Left cardiac atrium (tissue), 4 donors: ENCODE results near the gene PPAN. TPM values are rescaled to one million over a fixed set of nuclear protein-coding genes. Genes with fewer than 3 reads are reported as not detected.

Experiments used
- ATAC-seq, 2 donors: fragments of 200-7000 bp; cut with Tn5 transposase; one replicate each; pipeline ENCODE4 v1.9.1; 2020; ENCODE audit warnings: mild to moderate bottlenecking in 2 of 2, moderate library complexity in 2 of 2
- DNase-seq: peaks from one replicate; pipeline ENCODE4 v3.0.0-alpha.2; 2020
- intact Hi-C, 2 donors: fragments of 100-400 bp; cut with DNase I; formaldehyde crosslinking; loops; one replicate each; pipeline versions ENCODE4 v1.14.1 to v1.15.1; 2022 to 2023
- total RNA-seq, 2 donors: library from RNA; stranded (reverse); fragmentation: NEBNext Ultra II Directional; extraction: Animal tissue kit (Norgen Biotek cat#: 25700); gene quantifications; one replicate each; pipeline ENCODE4 v1.2.1, GENCODE V29; 2021
- donor health status: DM: no; HTN: yes; CAD: no.
- donor health status: DM: no; HTN: yes; CAD: no; lungs with severe emphysema.
- donor health status: DM: yes; HTN: yes; CAD: no.
- donor health status: Dilated cardiomyopathy.

The PPAN gene
- total RNA-seq, 2 donors from 2014 or later = 23.6 to 38.9 TPM

DNA sequence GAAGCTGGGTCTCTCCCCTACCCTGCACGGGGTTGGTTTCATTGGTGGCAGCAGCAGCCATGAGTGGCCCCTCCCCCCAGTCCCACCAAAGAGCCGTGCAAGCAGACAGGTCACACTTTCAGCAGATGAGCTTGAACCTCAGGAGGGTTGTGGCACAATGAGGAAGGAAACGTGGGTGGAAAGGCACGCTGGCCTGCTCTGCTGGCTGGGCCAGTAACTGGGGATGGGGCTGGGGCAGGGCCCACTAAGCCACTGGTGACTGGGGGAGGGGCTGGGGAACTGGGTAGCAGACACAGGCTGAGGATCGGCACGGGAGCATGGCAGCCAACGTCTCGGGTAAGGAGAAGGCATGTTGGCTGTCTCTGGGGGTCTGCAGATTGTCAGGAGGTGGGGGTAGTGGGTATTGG lies 5.2 kb downstream of the PPAN start, which contains the start of gene P2RY11:
P2RY11 (plus strand) TSS at position 289 of the 407 bp plus-strand sequence; CDS start at position 318, 29 bp downstream.
- DNase-seq (no peak), ATAC-seq (no peak)
- intact Hi-C loops = no loop called here

DNA sequence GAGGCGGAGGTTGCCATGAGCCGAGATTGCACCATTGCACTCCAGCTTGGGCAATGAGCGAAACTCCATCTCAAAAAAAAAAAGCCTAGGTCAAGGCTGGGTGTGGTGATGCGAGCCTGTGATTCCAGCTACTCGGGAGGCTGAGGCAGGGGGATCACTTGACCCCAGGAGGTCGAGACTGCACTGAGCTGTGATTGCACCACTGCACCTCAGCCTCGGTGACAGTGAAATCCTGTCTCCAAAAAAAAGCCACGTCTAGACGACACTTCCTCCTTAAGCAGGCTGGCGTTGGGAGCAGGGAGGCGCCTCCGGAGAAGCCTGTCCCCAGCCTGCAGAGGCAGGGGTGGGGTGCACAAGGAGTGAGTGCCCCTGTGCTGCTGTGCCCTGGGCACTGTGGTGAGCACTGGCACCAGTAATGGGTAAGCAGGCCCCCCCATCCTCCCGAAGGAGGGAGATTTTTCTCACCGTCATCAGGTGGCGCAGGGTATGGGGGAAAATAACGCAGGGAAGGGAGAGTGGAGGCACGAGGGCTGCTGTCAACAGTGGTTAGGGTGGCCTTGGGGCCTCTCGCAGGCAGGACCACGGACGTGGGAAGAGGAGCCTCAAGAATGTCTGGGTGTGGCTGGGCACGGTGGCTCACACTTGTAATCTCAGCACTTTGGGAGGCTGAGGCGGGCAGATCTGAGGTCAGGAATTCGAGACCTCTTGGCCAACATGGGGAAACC lies 6.0 kb downstream of the PPAN start:
- DNase-seq = no peak
- intact Hi-C loops = no loop called here
- peak in 1 of 2 donors; percentile 7 for ATAC-seq

DNA sequence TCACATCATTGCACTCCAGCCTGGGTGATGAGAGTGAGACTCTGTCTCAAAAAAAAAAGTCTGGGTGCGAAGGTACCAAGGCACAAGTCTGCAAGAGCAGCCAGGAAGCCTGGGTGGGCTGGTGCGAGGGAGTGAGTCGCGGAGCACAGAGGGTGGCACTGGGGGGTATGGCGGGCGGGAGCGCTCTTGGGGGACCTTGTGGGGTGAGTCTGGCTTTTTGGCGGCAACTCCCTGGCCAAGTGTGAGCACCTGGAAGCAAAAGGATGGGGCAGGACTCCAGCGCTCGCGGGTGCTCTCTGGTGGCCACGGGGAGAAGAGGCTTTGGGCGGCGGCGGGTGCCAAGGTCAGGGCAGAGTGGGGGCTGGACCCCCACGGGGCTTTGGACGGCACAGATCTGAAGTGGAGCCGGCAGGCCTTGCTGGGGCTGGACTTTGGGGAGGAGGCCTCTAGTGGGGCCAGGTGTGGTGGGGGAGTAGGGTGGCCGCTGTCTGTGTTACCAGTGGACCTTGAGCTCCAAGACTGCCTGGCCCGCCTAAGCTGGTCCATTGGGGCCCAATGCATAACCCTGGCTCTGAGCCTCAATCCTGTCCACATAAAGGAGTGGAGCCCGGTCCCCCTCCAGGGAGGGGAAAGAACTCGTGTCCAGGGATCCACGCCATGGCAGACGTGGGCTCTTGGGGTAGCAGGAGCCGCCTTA lies 6.9 kb downstream of the PPAN start:
- DNase-seq (no peak), ATAC-seq (peak; percentile 30 to 38)
- intact Hi-C loops = no loop called here

GRCh38 chr19:10113592-10113963 lies 7.4 kb downstream of the PPAN start:
- intact Hi-C loops = no loop called here
- DNase-seq (no peak), ATAC-seq (peak; percentile 1)

DNA sequence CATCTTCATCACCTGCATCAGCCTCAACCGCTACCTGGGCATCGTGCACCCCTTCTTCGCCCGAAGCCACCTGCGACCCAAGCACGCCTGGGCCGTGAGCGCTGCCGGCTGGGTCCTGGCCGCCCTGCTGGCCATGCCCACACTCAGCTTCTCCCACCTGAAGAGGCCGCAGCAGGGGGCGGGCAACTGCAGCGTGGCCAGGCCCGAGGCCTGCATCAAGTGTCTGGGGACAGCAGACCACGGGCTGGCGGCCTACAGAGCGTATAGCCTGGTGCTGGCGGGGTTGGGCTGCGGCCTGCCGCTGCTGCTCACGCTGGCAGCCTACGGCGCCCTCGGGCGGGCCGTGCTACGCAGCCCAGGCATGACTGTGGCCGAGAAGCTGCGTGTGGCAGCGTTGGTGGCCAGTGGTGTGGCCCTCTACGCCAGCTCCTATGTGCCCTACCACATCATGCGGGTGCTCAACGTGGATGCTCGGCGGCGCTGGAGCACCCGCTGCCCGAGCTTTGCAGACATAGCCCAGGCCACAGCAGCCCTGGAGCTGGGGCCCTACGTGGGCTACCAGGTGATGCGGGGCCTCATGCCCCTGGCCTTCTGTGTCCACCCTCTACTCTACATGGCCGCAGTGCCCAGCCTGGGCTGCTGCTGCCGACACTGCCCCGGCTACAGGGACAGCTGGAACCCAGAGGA lies 7.9 kb downstream of the PPAN start:
- ATAC-seq = peak in 1 of 2 donors; percentile 1
- DNase-seq = no peak
- intact Hi-C loops = no loop called here

- ATAC-seq = no peak
- intact Hi-C loops = no loop called here
Measured at GRCh38 chr19:10114651-10115391, 8.7 kb downstream of the PPAN start.

GRCh38 chr19:10115392-10116084 lies 9.4 kb downstream of the PPAN start:
- no peak for DNase-seq
- ATAC-seq = no peak
- intact Hi-C loops = no loop called here

More at GRCh38 chr19:10114651-10115391, 8.7 kb downstream of the PPAN start:
- no peak for DNase-seq

GRCh38 chr19:10116085-10116865 lies 10.1 kb downstream of the PPAN start:
- DNase-seq (no peak), ATAC-seq (no peak)
- intact Hi-C loops = no loop called here

DNA sequence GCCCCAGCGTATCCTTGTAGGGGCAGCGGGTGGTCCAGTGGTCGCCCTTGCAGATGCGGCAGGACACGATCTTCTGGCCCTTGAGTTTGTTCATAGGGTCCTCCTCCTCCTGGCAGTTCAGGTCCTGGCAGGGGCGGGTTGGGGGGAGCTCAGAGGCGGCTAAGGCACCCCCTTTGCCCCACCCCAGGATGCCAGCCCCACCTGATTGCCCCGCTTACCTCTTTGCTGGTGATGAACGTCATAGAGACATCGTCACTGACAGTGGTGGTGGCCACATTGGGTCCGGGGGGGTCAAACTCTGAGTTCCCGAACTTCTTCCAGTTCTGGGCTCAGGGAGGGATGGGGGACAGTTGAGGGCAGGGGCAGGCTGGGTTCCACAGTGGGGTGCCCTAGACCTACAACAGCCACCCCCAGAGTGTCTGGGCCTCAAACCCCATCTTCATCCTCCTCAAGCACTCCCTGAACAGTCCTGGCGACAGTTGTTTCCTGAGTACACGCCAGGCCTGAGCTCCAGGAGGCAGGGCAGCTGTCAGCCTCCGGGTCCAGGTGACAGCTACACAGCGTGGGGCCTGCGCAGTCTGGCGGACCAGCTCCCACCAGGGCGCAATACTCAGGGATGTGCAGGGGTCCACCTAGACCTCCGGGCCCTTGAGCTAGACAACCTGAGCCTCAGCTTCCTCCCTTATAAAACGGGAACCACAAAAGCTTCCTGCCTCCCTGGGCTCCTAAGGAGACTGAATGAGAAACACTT lies 10.9 kb downstream of the PPAN start:
- ATAC-seq = no peak
- no peak for DNase-seq

GRCh38 chr19:10118960-10119359 lies 12.8 kb downstream of the PPAN start:
- no peak for ATAC-seq
- intact Hi-C loops = no loop called here
- no peak for DNase-seq

More for the DNA sequence above, 10.9 kb downstream of the PPAN start:
- intact Hi-C loops = no loop called here

DNA sequence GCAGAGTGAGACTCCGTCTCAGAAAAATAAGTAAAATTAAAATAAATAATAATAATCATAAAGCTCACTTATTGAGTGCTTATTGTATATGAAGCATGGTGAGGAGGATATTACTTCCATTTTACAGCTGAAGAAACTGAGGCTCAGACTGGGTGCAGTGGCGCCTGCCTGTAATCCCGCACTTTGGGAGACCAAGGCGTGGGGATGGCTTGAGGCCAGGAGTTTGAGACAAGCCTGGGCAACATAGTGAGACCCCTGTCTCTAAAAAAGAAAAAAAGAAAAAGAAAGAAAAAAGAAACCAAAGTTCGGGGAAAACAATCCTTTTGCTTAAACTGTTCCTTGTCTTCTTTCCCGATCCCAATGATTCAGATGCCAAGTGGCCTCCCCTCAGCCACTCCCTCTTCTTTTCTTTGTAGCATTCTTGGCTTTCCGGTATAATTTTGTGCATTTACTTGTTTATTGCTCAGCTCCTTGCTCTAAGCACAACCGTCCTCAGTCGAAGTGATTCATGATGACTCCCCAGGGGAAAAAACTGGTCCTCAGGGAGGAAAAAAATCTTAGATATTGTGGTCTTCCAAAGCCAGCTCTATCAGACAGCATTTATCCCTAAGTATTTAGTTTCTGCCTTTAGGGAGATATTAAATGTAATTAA lies 14.5 kb downstream of the PPAN start:
- no peak for DNase-seq
- intact Hi-C loops = no loop called here
- ATAC-seq = no peak

DNA sequence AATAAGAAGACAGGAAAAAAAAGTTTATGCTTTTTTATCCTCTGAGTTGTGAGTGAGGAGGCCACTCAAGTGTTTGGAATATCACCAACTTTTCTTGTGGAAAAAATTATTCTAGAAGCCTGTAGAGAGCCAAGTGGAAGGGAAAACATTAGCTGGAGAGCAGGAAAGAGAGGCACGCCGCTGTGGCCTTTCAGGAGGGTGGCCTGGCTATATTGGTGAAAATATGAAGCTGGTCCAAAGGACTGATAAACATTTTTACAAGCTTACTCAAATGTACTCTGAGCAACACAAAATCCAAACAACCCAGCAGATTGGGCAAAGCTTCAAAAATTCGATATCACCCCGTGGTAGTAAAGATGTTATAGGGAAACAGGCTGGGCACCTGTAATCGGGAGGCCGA lies 15.9 kb downstream of the PPAN start:
- intact Hi-C loops = no loop called here
- ATAC-seq (no peak), DNase-seq (no peak)

GRCh38 chr19:10124429-10124828 lies 18.3 kb downstream of the PPAN start:
- ATAC-seq (no peak), DNase-seq (no peak)
- intact Hi-C loops = no loop called here

- no peak for DNase-seq
- intact Hi-C loops = no loop called here
Measured at GRCh38 chr19:10126213-10126639, 20.1 kb downstream of the PPAN start.

GRCh38 chr19:10132905-10133304 lies 26.7 kb downstream of the PPAN start:
- ATAC-seq = no peak

More at GRCh38 chr19:10126213-10126639, 20.1 kb downstream of the PPAN start:
- peak; percentile 38 to 47 for ATAC-seq

GRCh38 chr19:10133596-10133995 lies 27.4 kb downstream of the PPAN start:
- DNase-seq (no peak), ATAC-seq (no peak)
- intact Hi-C loops = no loop called here

More at GRCh38 chr19:10132905-10133304, 26.7 kb downstream of the PPAN start:
- intact Hi-C loops = no loop called here
- DNase-seq = no peak

DNA sequence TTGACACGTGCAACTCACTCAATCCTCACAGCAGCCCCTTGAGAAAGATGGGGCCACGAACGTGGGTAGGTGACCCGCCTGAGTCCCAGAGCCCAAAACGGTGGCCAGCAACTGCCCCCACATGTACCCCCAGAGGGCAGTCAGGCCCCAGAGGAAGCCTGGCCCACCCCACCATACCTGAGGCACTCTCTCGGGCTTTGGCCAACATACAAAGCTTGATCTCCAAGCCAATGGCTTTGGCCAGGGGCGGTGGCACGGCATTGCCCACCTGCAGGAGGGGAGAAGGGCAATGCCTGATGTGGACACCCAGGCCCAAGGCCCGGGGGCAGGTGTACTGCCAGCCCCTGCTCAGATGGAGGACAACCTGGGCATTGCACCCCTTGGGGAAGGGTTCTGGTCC lies 27.9 kb downstream of the PPAN start:
- intact Hi-C loops = no loop called here
- DNase-seq (no peak), ATAC-seq (no peak)
